HepG2 (cell line): ENCODE data around the gene CRYM. TPM values are rescaled to one million over a fixed set of nuclear protein-coding genes. Genes with fewer than 3 reads are reported as not detected.
A peak's percentile ranks its signal among the peaks of the same experiment; 100 is the strongest.

Experiments used
- ATRX ChIP-seq: sonication (generic); formaldehyde crosslinking; IDR thresholded peaks from 2 replicates; pipeline ENCODE4 v1.4.0; 2020; ENCODE audit warnings: missing genetic modification reagents, borderline replicate concordance
- CAMTA2 ChIP-seq: sonication (generic); formaldehyde crosslinking; IDR thresholded peaks from 2 replicates; pipeline ENCODE4 v1.4.0; 2020; ENCODE audit warnings: mild to moderate bottlenecking, missing genetic modification reagents, borderline replicate concordance
- CREB1 ChIP-seq, 2 experiments: fragments of 450-650 bp in 1 of 2; IDR thresholded peaks; 2 replicates each; pipeline ENCODE4 v1.6.1; 2016 to 2017; ENCODE audit warnings: control low read depth in 1 of 2, mild to moderate bottlenecking in 1 of 2, missing compliant biosample characterization in 1 of 2, missing genetic modification characterization in 1 of 2
- EEA1 ChIP-seq: sonication (generic); formaldehyde crosslinking; IDR thresholded peaks from 2 replicates; pipeline ENCODE4 v1.5.1; 2020; ENCODE audit warnings: mild to moderate bottlenecking, missing genetic modification reagents, borderline replicate concordance
- ELK4 ChIP-seq: sonication (generic); formaldehyde crosslinking; IDR thresholded peaks from 2 replicates; pipeline ENCODE4 v1.9.0; 2021; ENCODE audit warnings: missing genetic modification reagents, borderline replicate concordance
- FIP1L1 ChIP-seq: fragments of 200-400 bp; formaldehyde crosslinking; IDR thresholded peaks from 2 replicates; pipeline ENCODE4 v1.6.1; 2018; ENCODE audit warnings: low read depth, mild to moderate bottlenecking, low read length, moderate library complexity, borderline replicate concordance; ENCODE audit not compliant: insufficient read depth
- FOXO1 ChIP-seq: sonication (generic); formaldehyde crosslinking; IDR thresholded peaks from 2 replicates; pipeline ENCODE4 v1.4.0; 2020; ENCODE audit warnings: missing genetic modification reagents
- MAFG ChIP-seq: sonication (generic); formaldehyde crosslinking; IDR thresholded peaks from 2 replicates; pipeline ENCODE4 v1.5.1; 2020; ENCODE audit warnings: mild to moderate bottlenecking, missing genetic modification reagents
- MYNN ChIP-seq: sonication (generic); formaldehyde crosslinking; IDR thresholded peaks from 2 replicates; pipeline ENCODE4 v1.4.0; 2020; ENCODE audit warnings: mild to moderate bottlenecking, low read depth, missing genetic modification reagents
- POGZ ChIP-seq: sonication (generic); formaldehyde crosslinking; IDR thresholded peaks from 2 replicates; pipeline ENCODE4 v1.4.0; 2020; ENCODE audit warnings: mild to moderate bottlenecking, missing genetic modification reagents
- SOX6 ChIP-seq, 2 experiments: fragments of 450-650 bp in 1 of 2; sonication (generic) in 1 of 2; formaldehyde crosslinking in 1 of 2; IDR thresholded peaks; 2 replicates each; pipeline versions ENCODE4 v1.4.0 to v1.6.1; 2017 to 2020; ENCODE audit warnings: antibody characterized with exemption in 1 of 2, mild to moderate bottlenecking in 1 of 2, missing genetic modification reagents in 1 of 2
- THAP11 ChIP-seq: IDR thresholded peaks from 2 replicates; pipeline ENCODE4 v1.6.1; 2016; ENCODE audit warnings: missing biosample characterization, missing genetic modification reagents
- ZBTB37 ChIP-seq: sonication (generic); formaldehyde crosslinking; IDR thresholded peaks from 2 replicates; pipeline ENCODE4 v1.4.0; 2020; ENCODE audit warnings: mild to moderate bottlenecking, missing genetic modification reagents
- ZBTB38 ChIP-seq: sonication (generic); formaldehyde crosslinking; IDR thresholded peaks from 2 replicates; pipeline ENCODE4 v1.5.1; 2020; ENCODE audit warnings: mild to moderate bottlenecking, missing genetic modification reagents
- ZIK1 ChIP-seq: sonication (generic); formaldehyde crosslinking; IDR thresholded peaks from 2 replicates; pipeline ENCODE4 v1.5.0; 2020; ENCODE audit warnings: mild to moderate bottlenecking, low read depth, missing genetic modification reagents, borderline replicate concordance
- ZNF232 ChIP-seq: sonication (generic); formaldehyde crosslinking; IDR thresholded peaks from 2 replicates; pipeline ENCODE4 v1.4.0; 2020; ENCODE audit warnings: missing genetic modification reagents, borderline replicate concordance
- ZNF24 ChIP-seq: fragments of 450-650 bp; IDR thresholded peaks from 2 replicates; pipeline ENCODE4 v1.6.1; 2017; ENCODE audit warnings: antibody characterized with exemption, mild to moderate bottlenecking
- ZNF343 ChIP-seq: sonication (generic); formaldehyde crosslinking; IDR thresholded peaks from 2 replicates; pipeline ENCODE4 v1.4.0; 2020; ENCODE audit warnings: mild to moderate bottlenecking, missing genetic modification reagents
- ZNF547 ChIP-seq: sonication (generic); formaldehyde crosslinking; IDR thresholded peaks from 2 replicates; pipeline ENCODE4 v1.5.1; 2020; ENCODE audit warnings: mild to moderate bottlenecking, missing genetic modification reagents
- ZNF678 ChIP-seq: sonication (generic); formaldehyde crosslinking; IDR thresholded peaks from 2 replicates; pipeline ENCODE4 v1.4.0; 2020; ENCODE audit warnings: mild to moderate bottlenecking, missing genetic modification reagents
- ZNF761 ChIP-seq: sonication (generic); formaldehyde crosslinking; conservative IDR thresholded peaks from 2 replicates; pipeline ENCODE4 v1.4.0; 2020; ENCODE audit warnings: mild to moderate bottlenecking, missing genetic modification reagents
- polyA plus RNA-seq, 8 experiments: library from polyadenylated mRNA; depleted of rRNA in 3 of 8; stranded (reverse) in 7 of 8; unstranded in 1 of 8; fragments of >200 nt; fragmentation: Illumina TruSeq in 4 of 8; extraction: Trizol in 4 of 8; gene quantifications; 2 replicates each; pipeline versions ENCODE4 v1.2.1 to v1.2.3, GENCODE V29; 2011 to 2016; ENCODE audit warnings: low read depth in 4 of 8, missing spikeins in 1 of 8, mixed read lengths in 1 of 8; ENCODE audit not compliant: insufficient read depth in 1 of 8
- total RNA-seq, 5 experiments: library from RNA; depleted of rRNA; stranded (reverse); fragments of >200 nt; fragmentation: Illumina TruSeq; extraction: Trizol; gene quantifications; 2 replicates each; pipeline ENCODE4 v1.2.3, GENCODE V29; 2016; ENCODE audit warnings: low read depth in 1 of 5
- TF ChIP-seq, protein P1 (sequence below): sonication (generic); formaldehyde crosslinking; IDR thresholded peaks from 2 replicates; pipeline ENCODE4 v1.4.0; 2020; ENCODE audit warnings: missing genetic modification reagents
- TF ChIP-seq, protein P2 (sequence below): sonication (generic); formaldehyde crosslinking; IDR thresholded peaks from 2 replicates; pipeline ENCODE4 v1.4.0; 2020; ENCODE audit warnings: missing genetic modification reagents, mild to moderate bottlenecking, borderline replicate concordance

Gene CRYM
- total and polyA plus RNA-seq, 2 of the 13 experiments (the other 11 are each of a cell fraction or from before 2014, with no cell fraction given): 1.9 to 2.2 TPM

- TF ChIP-seq ZNF547 (CRISPR knock-in tag) (no peak; the same call in 1 of the 2 replicates), ZNF761 (CRISPR knock-in tag) (no peak), ZNF343 (CRISPR knock-in tag) (no peak), MAFG (CRISPR knock-in tag) (no peak), CREB1 (IDR thresholded peaks at IDR 0.05) (no peak), CREB1 (CRISPR knock-in tag; IDR thresholded peaks at IDR 0.05) (no peak), ZBTB38 (CRISPR knock-in tag) (0 out of 2 replicates have a peak, but pooled peaks have one; percentile 7), ZNF24 (no peak), ATRX (CRISPR knock-in tag) (no peak), POGZ (CRISPR knock-in tag) (0 out of 2 replicates have a peak, but pooled peaks have one; percentile 2), ELK4 (CRISPR knock-in tag) (no peak), CAMTA2 (CRISPR knock-in tag) (0 out of 2 replicates have a peak, but pooled peaks have one; percentile 17), THAP11 (no peak), FOXO1 (CRISPR knock-in tag) (0 out of 2 replicates have a peak, but pooled peaks have one; percentile 2), SOX6 (IDR thresholded peaks at IDR 0.05) (no peak), SOX6 (CRISPR knock-in tag; IDR thresholded peaks at IDR 0.05) (no peak; the same call in 1 of the 2 replicates), EEA1 (CRISPR knock-in tag) (0 out of 2 replicates have a peak, but pooled peaks have one; percentile 25), ZBTB37 (CRISPR knock-in tag) (no peak), ZNF232 (CRISPR knock-in tag) (no peak), ZNF678 (CRISPR knock-in tag) (no peak), ZIK1 (CRISPR knock-in tag) (0 out of 2 replicates have a peak, but pooled peaks have one; percentile 3), FIP1L1 (no peak), MYNN (CRISPR knock-in tag) (no peak)
- TF ChIP-seq, protein P1, sequence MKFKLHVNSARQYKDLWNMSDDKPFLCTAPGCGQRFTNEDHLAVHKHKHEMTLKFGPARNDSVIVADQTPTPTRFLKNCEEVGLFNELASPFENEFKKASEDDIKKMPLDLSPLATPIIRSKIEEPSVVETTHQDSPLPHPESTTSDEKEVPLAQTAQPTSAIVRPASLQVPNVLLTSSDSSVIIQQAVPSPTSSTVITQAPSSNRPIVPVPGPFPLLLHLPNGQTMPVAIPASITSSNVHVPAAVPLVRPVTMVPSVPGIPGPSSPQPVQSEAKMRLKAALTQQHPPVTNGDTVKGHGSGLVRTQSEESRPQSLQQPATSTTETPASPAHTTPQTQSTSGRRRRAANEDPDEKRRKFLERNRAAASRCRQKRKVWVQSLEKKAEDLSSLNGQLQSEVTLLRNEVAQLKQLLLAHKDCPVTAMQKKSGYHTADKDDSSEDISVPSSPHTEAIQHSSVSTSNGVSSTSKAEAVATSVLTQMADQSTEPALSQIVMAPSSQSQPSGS (CRISPR knock-in tag): no peak
- TF ChIP-seq, protein P2, sequence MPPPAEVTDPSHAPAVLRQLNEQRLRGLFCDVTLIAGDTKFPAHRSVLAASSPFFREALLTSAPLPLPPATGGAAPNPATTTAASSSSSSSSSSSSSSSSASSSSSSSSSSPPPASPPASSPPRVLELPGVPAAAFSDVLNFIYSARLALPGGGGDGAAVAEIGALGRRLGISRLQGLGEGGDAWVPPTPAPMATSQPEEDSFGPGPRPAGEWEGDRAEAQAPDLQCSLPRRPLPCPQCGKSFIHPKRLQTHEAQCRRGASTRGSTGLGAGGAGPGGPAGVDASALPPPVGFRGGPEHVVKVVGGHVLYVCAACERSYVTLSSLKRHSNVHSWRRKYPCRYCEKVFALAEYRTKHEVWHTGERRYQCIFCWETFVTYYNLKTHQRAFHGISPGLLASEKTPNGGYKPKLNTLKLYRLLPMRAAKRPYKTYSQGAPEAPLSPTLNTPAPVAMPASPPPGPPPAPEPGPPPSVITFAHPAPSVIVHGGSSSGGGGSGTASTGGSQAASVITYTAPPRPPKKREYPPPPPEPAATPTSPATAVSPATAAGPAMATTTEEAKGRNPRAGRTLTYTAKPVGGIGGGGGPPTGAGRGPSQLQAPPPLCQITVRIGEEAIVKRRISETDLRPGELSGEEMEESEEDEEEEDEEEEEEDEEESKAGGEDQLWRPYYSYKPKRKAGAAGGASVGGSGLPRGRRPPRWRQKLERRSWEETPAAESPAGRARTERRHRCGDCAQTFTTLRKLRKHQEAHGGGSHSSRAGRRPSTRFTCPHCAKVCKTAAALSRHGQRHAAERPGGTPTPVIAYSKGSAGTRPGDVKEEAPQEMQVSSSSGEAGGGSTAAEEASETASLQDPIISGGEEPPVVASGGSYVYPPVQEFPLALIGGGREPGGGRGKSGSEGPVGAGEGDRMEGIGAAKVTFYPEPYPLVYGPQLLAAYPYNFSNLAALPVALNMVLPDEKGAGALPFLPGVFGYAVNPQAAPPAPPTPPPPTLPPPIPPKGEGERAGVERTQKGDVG (CRISPR knock-in tag): no peak
Observed at GRCh38 chr16:21301895-21302291, 23.8 kb upstream of the CRYM start (continued).
